NCI-H2171 (cell line): ENCODE results near the gene ADAM33.

Source experiments
- DNase-seq: peaks from one replicate; lab custom pipeline; 2025; lab: John Stamatoyannopoulos, UW

Gene ADAM33

GRCh38 chr20:3710011-3710466 lies 28.2 kb upstream of the ADAM33 start:
- no peak for DNase-seq

- no peak for DNase-seq
Measured at GRCh38 chr20:3707508-3707899, 25.7 kb upstream of the ADAM33 start.

GRCh38 chr20:3706774-3707507 lies 25.1 kb upstream of the ADAM33 start:
- no peak for DNase-seq

GRCh38 chr20:3705970-3706739 lies 24.3 kb upstream of the ADAM33 start:
- no peak for DNase-seq

GRCh38 chr20:3705491-3705969 lies 23.7 kb upstream of the ADAM33 start:
- no peak for DNase-seq

GRCh38 chr20:3704087-3704486 lies 22.3 kb upstream of the ADAM33 start:
- DNase-seq, result no peak

- no peak for DNase-seq
Measured at GRCh38 chr20:3702611-3703391, 21.0 kb upstream of the ADAM33 start.

GRCh38 chr20:3701061-3701998 lies 19.5 kb upstream of the ADAM33 start:
- no peak for DNase-seq

GRCh38 chr20:3699037-3699436 lies 17.2 kb upstream of the ADAM33 start:
- no peak for DNase-seq

GRCh38 chr20:3698591-3699001 lies 16.8 kb upstream of the ADAM33 start:
- DNase-seq, result no peak

- DNase-seq, result no peak
Measured at GRCh38 chr20:3697588-3698305, 15.9 kb upstream of the ADAM33 start.

- DNase-seq, result no peak
Measured at GRCh38 chr20:3696745-3697587, 15.2 kb upstream of the ADAM33 start.

- DNase-seq, result no peak
Measured at GRCh38 chr20:3696200-3696599, 14.4 kb upstream of the ADAM33 start.

GRCh38 chr20:3694864-3695263 lies 13.1 kb upstream of the ADAM33 start:
- no peak for DNase-seq

GRCh38 chr20:3693376-3693775 lies 11.6 kb upstream of the ADAM33 start:
- DNase-seq, result no peak

- no peak for DNase-seq
Measured at GRCh38 chr20:3692706-3693294, 11.0 kb upstream of the ADAM33 start.

GRCh38 chr20:3691897-3692296 lies 10.1 kb upstream of the ADAM33 start:
- DNase-seq, result no peak

- no peak for DNase-seq
Measured at GRCh38 chr20:3691306-3691705, 9.5 kb upstream of the ADAM33 start.

GRCh38 chr20:3690413-3690812 lies 8.6 kb upstream of the ADAM33 start:
- DNase-seq, result no peak
